ENCODE measurements around the gene IREB2.

DNA sequence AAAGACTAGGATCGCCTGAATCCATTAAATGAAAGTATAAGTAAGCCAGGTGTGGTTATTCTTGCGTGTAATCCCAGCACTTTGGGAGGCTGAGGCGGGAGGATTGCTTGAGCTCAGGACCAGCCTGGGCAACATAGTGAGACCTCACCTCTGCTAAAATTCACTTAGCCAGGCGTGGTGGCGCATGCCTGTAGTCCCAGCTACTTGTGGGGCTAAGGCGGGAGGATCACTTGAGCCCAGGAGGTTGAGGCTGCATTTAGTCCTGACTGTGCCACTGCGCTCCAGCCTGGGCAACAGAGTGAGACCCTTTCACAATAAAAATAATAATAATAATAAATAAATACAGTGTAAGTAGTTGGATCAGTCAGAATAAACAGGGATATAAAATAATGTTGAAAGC lies 43.9 kb downstream of the IREB2 start:
- TF ChIP-seq, protein P1, sequence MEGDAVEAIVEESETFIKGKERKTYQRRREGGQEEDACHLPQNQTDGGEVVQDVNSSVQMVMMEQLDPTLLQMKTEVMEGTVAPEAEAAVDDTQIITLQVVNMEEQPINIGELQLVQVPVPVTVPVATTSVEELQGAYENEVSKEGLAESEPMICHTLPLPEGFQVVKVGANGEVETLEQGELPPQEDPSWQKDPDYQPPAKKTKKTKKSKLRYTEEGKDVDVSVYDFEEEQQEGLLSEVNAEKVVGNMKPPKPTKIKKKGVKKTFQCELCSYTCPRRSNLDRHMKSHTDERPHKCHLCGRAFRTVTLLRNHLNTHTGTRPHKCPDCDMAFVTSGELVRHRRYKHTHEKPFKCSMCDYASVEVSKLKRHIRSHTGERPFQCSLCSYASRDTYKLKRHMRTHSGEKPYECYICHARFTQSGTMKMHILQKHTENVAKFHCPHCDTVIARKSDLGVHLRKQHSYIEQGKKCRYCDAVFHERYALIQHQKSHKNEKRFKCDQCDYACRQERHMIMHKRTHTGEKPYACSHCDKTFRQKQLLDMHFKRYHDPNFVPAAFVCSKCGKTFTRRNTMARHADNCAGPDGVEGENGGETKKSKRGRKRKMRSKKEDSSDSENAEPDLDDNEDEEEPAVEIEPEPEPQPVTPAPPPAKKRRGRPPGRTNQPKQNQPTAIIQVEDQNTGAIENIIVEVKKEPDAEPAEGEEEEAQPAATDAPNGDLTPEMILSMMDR (conservative IDR thresholded peaks at IDR 0.05; ENCODE audit: low read depth, low read length), result no peak
- TF ChIP-seq EZH2 (IDR thresholded peaks at IDR 0.05; ENCODE audit: borderline replicate concordance, low read depth, low read length, poor library complexity, severe bottlenecking), result no peak
